Measurements from ENCODE around the gene SRGAP1.
"Not testable (repeated sequence)": the region's sequence is repeated elsewhere in the genome, so short reads cannot be mapped to it uniquely, and the experiment has no call there.

Gene SRGAP1

DNA sequence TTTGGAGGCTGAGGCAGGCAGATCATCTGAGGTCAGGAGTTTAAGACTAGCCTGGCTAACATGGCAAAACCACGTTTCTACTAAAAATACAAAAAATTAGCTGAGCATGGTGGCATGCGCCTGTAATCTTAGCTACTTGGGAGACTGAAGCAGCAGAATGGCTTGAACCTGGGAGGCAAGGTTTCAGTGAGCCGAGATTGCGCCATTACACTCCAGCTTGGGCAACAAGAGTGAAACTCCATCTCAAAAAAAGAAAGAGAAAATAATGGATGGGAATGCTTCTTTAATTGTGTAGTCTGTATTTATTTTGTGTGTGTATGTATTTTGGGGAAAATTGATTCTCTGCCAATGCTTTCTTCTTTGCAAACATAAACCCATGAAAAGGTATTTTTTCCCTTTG is 32.5 kb downstream of the SRGAP1 start:
- Mint-ChIP-seq H3K4me3 (no peak overlapping the region), H3K27ac (peak overlapping the region in 2 of 3 experiments; percentile 36 to 65), H3K9me3 (no peaks in the 10 kb centered on the region), H3K36me3 (ENCODE audit: low read depth) (peaks cover 11% of the 10 kb centered on the region), H3K27me3 (ENCODE audit: low read depth) (no peaks in the 10 kb centered on the region), H3K4me1 (peaks cover 10% of the 10 kb centered on the region)
- TF ChIP-seq, protein P1, sequence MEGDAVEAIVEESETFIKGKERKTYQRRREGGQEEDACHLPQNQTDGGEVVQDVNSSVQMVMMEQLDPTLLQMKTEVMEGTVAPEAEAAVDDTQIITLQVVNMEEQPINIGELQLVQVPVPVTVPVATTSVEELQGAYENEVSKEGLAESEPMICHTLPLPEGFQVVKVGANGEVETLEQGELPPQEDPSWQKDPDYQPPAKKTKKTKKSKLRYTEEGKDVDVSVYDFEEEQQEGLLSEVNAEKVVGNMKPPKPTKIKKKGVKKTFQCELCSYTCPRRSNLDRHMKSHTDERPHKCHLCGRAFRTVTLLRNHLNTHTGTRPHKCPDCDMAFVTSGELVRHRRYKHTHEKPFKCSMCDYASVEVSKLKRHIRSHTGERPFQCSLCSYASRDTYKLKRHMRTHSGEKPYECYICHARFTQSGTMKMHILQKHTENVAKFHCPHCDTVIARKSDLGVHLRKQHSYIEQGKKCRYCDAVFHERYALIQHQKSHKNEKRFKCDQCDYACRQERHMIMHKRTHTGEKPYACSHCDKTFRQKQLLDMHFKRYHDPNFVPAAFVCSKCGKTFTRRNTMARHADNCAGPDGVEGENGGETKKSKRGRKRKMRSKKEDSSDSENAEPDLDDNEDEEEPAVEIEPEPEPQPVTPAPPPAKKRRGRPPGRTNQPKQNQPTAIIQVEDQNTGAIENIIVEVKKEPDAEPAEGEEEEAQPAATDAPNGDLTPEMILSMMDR (IDR thresholded peaks at IDR 0.05; ENCODE audit: unreplicated experiment in 3 of 3) = no peak

DNA sequence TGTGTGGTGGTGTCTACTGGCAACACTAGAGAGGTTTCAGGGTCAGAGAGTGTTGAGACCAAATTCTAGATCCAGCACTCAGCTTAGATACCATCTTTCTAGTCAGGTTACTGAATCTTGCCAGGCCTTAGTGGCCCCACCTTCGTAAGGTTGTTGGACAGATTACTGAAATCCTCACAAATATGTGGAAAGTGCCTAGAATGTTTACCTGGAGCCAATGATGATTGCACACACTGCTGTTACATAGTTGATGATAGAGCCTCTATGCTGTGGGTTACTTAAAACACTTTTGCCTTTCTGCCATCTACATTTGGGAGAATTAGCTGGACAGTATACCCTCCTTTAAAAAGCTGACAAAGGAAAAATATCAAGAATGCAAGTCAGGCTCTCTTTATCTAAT is 33.2 kb downstream of the SRGAP1 start:
- no peaks in the 10 kb centered on the region for H3K27me3 Mint-ChIP-seq (ENCODE audit: low read depth)
- peak overlapping the region; percentile 1 to 39 (median 22) for H3K27ac Mint-ChIP-seq
- H3K36me3 Mint-ChIP-seq (ENCODE audit: low read depth) = peaks cover 11% of the 10 kb centered on the region

DNA sequence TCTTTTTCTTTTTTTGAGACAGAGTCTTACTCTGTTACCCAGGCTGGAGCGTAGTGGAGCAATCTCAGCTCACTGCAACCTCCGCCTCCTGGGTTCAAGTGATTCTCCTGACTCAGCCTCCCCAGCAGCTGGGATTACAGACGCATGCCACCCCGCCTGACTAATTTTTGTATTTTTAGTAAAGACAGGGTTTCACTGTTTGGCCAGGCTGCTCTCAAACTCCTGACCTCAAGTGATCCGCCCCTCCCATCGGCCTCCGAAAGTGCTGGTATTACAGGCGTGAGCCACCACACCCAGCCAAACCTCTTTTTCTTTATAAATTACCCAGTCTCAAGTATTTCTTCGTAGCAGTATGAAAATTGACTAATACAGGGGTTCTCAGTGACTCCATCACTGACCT is 35.7 kb downstream of the SRGAP1 start:
- Mint-ChIP-seq H3K27ac (peak overlapping the region in 1 of 3 experiments; percentile 72), H3K4me1 (peaks cover 16% of the 10 kb centered on the region), H3K36me3 (ENCODE audit: low read depth) (peaks cover 19% of the 10 kb centered on the region)
- H3K4me3 Mint-ChIP-seq; H3K9me3 Mint-ChIP-seq; H3K27me3 Mint-ChIP-seq (ENCODE audit: low read depth): not testable (repeated sequence)

More for the DNA sequence above, 33.2 kb downstream of the SRGAP1 start:
- Mint-ChIP-seq H3K9me3 (no peaks in the 10 kb centered on the region), H3K4me3 (no peak overlapping the region), H3K4me1 (peaks cover 11% of the 10 kb centered on the region)
- TF ChIP-seq, protein P1 (IDR thresholded peaks at IDR 0.05; ENCODE audit: unreplicated experiment in 3 of 3) = no peak

DNA sequence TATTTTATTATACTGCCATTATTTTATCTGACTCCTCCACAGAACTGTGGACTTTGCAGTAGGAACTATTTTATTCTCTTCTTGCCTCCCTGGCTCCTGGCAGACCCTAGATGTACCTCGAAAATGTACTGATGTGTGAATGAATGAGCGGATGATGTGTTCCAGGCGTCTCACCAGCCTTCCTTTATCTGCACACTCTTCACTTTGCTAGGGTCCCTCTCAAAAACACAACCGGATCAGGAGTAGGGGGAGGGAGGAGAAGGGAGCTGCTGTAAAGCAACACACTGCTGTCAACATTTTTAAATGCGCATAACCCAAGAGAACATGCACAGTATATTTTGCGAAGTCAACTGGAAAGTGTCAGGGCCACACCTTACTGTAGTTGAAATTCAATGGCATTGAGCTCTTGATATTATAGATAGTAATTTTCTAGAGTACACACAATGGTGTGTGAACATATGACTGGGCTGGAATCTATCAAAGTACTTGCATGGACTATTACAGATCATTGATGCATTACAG is 36.3 kb downstream of the SRGAP1 start:
- Mint-ChIP-seq H3K4me1 (peaks cover 11% of the 10 kb centered on the region), H3K9me3 (no peaks in the 10 kb centered on the region), H3K36me3 (ENCODE audit: low read depth) (peaks cover 24% of the 10 kb centered on the region), H3K4me3 (no peak overlapping the region), H3K27ac (peak overlapping the region in 1 of 3 experiments; percentile 72), H3K27me3 (ENCODE audit: low read depth) (no peaks in the 10 kb centered on the region)
- TF ChIP-seq, protein P1 (IDR thresholded peaks at IDR 0.05; ENCODE audit: unreplicated experiment in 3 of 3) = no peak

DNA sequence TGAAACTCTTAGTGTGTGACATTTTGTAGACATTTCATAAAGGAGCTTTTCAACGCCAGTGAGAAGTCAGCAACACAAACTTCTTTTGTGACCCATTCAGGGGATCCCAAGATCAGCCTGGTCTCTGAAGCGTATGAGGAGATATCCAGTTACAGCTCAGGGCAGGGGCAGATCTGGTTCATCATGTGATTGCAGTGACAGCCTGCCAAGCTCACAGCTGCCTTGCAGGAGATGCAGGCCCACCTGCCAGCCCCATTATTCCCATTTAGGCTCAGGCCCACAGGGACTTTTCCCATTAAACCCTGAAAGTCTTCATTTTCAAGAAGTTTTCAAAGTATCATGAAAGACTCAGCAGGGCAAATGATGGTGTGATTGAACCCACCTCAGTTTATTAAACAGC is 38.3 kb downstream of the SRGAP1 start:
- Mint-ChIP-seq H3K36me3 (ENCODE audit: low read depth) (peaks cover 28% of the 10 kb centered on the region), H3K27me3 (ENCODE audit: low read depth) (no peaks in the 10 kb centered on the region), H3K9me3 (no peaks in the 10 kb centered on the region), H3K27ac (peak overlapping the region; percentile 66 to 74 (median 74)), H3K4me3 (no peak overlapping the region), H3K4me1 (peaks cover 14% of the 10 kb centered on the region)
- TF ChIP-seq, protein P1 (IDR thresholded peaks at IDR 0.05; ENCODE audit: unreplicated experiment in 3 of 3) = no peak

DNA sequence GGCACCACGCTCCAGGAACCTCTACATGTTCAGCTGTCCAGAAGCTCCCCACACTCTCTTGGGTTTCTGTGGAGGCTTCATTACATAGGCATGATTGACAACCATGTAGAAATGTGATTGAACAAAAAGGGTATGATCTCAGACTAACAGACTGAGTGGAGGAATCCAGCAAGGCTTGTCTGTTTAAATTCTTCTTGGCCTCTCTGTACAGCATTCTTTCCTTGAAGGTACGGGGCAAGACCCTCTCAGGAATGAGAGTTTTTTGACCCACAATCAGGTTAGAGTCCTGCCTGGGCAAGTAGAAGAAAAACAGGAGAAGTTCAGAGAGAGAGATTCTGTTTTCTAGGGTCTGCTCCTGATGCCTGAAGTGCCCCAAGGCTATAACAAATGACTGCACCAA is 40.9 kb downstream of the SRGAP1 start:
- Mint-ChIP-seq H3K4me1 (peaks cover 30% of the 10 kb centered on the region), H3K4me3 (no peak overlapping the region), H3K36me3 (ENCODE audit: low read depth) (peaks cover 27% of the 10 kb centered on the region), H3K27ac (peak overlapping the region in 1 of 3 experiments; percentile 33), H3K27me3 (ENCODE audit: low read depth) (no peaks in the 10 kb centered on the region), H3K9me3 (no peaks in the 10 kb centered on the region)
- TF ChIP-seq, protein P1 (IDR thresholded peaks at IDR 0.05; ENCODE audit: unreplicated experiment in 3 of 3) = no peak

Measured in nephron (organoid).